Neural progenitor cell (in vitro differentiated cells): ENCODE results near the gene TMPRSS9. TPM values are rescaled to one million over a fixed set of nuclear protein-coding genes. Genes with fewer than 3 reads are reported as not detected.

ENCODE experiments used
- DNase-seq: peaks from one replicate; pipeline ENCODE4 v3.0.0-alpha.2; 2016; ENCODE audit warnings: low spot score
- H2AFZ ChIP-seq: fragments of 200-600 bp; sonication (generic); replicated peaks from 2 replicates; pipeline ENCODE4 v1.6.1; 2016; ENCODE audit warnings: antibody characterized with exemption
- H3F3A ChIP-seq: fragments of 200-600 bp; sonication (generic); 2 replicates; pipeline ENCODE4 v1.6.1; 2016; ENCODE audit warnings: antibody characterized with exemption, low read depth
- H3K27ac ChIP-seq: fragments of 200-600 bp; sonication (generic); 2 replicates; pipeline ENCODE4 v1.5.1; 2016; ENCODE audit warnings: mild to moderate bottlenecking
- H3K27me3 ChIP-seq: fragments of 200-600 bp; sonication (generic); 2 replicates; pipeline ENCODE4 v1.6.1; 2016; ENCODE audit warnings: mild to moderate bottlenecking, moderate library complexity
- H3K36me3 ChIP-seq: fragments of 200-600 bp; sonication (generic); 2 replicates; pipeline ENCODE4 v1.5.1; 2016
- H3K4me1 ChIP-seq: fragments of 200-600 bp; sonication (generic); 2 replicates; pipeline ENCODE4 v1.6.1; 2016; ENCODE audit warnings: mixed run types
- H3K4me2 ChIP-seq: fragments of 200-600 bp; sonication (generic); 2 replicates; pipeline ENCODE4 v1.6.1; 2016
- H3K4me3 ChIP-seq: fragments of 200-600 bp; sonication (generic); 2 replicates; pipeline ENCODE4 v1.5.1; 2016
- H3K79me2 ChIP-seq: fragments of 200-600 bp; sonication (generic); 2 replicates; pipeline ENCODE4 v1.6.1; 2016; ENCODE audit warnings: low read depth
- H3K9ac ChIP-seq: fragments of 200-600 bp; sonication (generic); 2 replicates; pipeline ENCODE4 v1.6.1; 2016
- H3K9me3 ChIP-seq: fragments of 200-600 bp; sonication (generic); 2 replicates; pipeline ENCODE4 v1.5.1; 2016; ENCODE audit warnings: low read depth
- H4K20me1 ChIP-seq: fragments of 200-600 bp; sonication (generic); 2 replicates; pipeline ENCODE4 v1.6.1; 2016; ENCODE audit warnings: low read depth
- H3K27ac Mint-ChIP-seq: 3 replicates; pipeline ENCODE4 v1.8.0; 2021; ENCODE audit warnings: mixed read lengths
- H3K27me3 Mint-ChIP-seq: 2 replicates; pipeline ENCODE4 v1.8.0; 2022; ENCODE audit warnings: low read depth, mild to moderate bottlenecking, inconsistent platforms, moderate library complexity, mixed read lengths; ENCODE audit not compliant: insufficient read depth
- H3K36me3 Mint-ChIP-seq: 3 replicates; pipeline ENCODE4 v1.8.0; 2021; ENCODE audit warnings: mixed read lengths
- H3K4me1 Mint-ChIP-seq: 3 replicates; pipeline ENCODE4 v1.8.0; 2021; ENCODE audit warnings: mixed read lengths
- H3K4me3 Mint-ChIP-seq: 3 replicates; pipeline ENCODE4 v1.8.0; 2021; ENCODE audit warnings: mild to moderate bottlenecking, moderate library complexity, mixed read lengths
- H3K9me3 Mint-ChIP-seq: 3 replicates; pipeline ENCODE4 v1.8.0; 2020; ENCODE audit warnings: mixed read lengths
- EZH2 ChIP-seq: fragments of 200-600 bp; sonication (generic); IDR thresholded peaks from 2 replicates; pipeline ENCODE4 v1.6.1; 2017; ENCODE audit warnings: antibody characterized with exemption, mild to moderate bottlenecking, moderate library complexity
- EZH2phosphoT487 ChIP-seq: fragments of 200-600 bp; sonication (generic); IDR thresholded peaks from 2 replicates; pipeline ENCODE4 v1.6.1; 2017; ENCODE audit warnings: antibody characterized with exemption
- total RNA-seq: library from RNA; depleted of rRNA; stranded (reverse); fragments of >200 nt; gene quantifications from 2 replicates; pipeline ENCODE4 v1.2.3, GENCODE V29; 2015; ENCODE audit warnings: low replicate concordance
- TF ChIP-seq, protein P1 (sequence below): fragments of 200-600 bp; sonication (generic); IDR thresholded peaks from 2 replicates; pipeline ENCODE4 v1.5.1; 2017; ENCODE audit warnings: antibody characterized with exemption, mild to moderate bottlenecking

Gene TMPRSS9
- total RNA-seq, 1 donor from 2014 or later: not detected

DNA sequence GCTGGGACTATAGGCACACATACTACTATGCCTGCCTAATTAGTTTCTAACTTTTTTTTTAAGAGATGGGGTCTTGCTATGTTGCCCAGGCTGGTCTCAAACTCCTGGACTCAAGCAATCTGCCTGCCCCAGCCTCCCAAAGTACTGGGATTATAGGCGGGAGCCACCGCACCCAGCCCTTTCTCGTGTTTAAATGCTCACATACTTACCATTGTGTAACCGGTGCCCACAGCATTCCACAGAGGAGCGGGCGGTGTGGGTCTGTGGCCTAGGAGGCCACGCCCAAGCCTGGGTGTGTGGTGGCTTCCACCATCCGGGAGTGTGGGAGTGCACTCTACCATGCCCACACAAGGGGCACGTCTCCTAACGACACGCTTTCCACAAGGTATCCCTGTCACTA, 89.0 kb downstream of the TMPRSS9 start:
- peaks cover 92% of the 10 kb centered on the region for H3K79me2 ChIP-seq
- no peaks in the 10 kb centered on the region for H3K36me3 ChIP-seq
- no peak overlapping the region for H3K4me2 ChIP-seq
- no peak overlapping the region for H3K27ac ChIP-seq
- no peaks in the 10 kb centered on the region for H3F3A ChIP-seq
- Mint-ChIP-seq H3K36me3 (peaks cover 13% of the 10 kb centered on the region), H3K9me3 (no peaks in the 10 kb centered on the region), H3K4me3 (no peak overlapping the region), H3K27ac (no peak overlapping the region), H3K27me3 (peaks cover 3% of the 10 kb centered on the region), H3K4me1 (peaks cover 11% of the 10 kb centered on the region)
- H2AFZ ChIP-seq: no peak overlapping the region
- no peak overlapping the region for H3K9ac ChIP-seq
- peaks cover 7% of the 10 kb centered on the region for H3K4me1 ChIP-seq
- H3K27me3 ChIP-seq: no peaks in the 10 kb centered on the region
- H3K9me3 ChIP-seq: no peaks in the 10 kb centered on the region
- no peak overlapping the region for H3K4me3 ChIP-seq
- peaks cover 93% of the 10 kb centered on the region for H4K20me1 ChIP-seq
- TF ChIP-seq, protein P1, sequence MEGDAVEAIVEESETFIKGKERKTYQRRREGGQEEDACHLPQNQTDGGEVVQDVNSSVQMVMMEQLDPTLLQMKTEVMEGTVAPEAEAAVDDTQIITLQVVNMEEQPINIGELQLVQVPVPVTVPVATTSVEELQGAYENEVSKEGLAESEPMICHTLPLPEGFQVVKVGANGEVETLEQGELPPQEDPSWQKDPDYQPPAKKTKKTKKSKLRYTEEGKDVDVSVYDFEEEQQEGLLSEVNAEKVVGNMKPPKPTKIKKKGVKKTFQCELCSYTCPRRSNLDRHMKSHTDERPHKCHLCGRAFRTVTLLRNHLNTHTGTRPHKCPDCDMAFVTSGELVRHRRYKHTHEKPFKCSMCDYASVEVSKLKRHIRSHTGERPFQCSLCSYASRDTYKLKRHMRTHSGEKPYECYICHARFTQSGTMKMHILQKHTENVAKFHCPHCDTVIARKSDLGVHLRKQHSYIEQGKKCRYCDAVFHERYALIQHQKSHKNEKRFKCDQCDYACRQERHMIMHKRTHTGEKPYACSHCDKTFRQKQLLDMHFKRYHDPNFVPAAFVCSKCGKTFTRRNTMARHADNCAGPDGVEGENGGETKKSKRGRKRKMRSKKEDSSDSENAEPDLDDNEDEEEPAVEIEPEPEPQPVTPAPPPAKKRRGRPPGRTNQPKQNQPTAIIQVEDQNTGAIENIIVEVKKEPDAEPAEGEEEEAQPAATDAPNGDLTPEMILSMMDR: no peak
- no peak for TF ChIP-seq EZH2phosphoT487
- no peak for DNase-seq

DNA sequence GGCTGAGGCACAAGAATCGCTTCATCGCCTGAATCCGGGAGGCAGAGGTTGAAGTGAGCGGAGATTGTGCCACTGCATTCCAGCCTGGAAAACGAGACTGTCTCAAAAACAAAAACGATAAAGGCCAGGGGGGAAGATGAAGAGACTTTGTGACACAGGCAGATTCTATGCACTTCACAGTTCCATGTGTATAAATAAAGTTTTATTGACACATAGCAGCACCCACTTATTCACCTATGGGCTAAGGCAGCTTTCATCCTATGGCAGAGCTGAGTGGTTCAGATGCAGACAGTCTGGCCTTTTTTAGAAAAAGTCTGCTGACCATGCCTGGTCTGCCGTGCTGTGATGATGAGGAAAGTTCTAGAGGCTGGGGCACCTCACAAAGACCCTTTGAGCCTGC, 91.1 kb downstream of the TMPRSS9 start:
- Histone ChIP-seq H3K9ac (no peak overlapping the region), H3K9me3 (no peaks in the 10 kb centered on the region), H4K20me1 (peaks cover 98% of the 10 kb centered on the region), H2AFZ (no peak overlapping the region), H3F3A (no peaks in the 10 kb centered on the region), H3K27me3 (no peaks in the 10 kb centered on the region), H3K4me3 (no peak overlapping the region), H3K36me3 (no peaks in the 10 kb centered on the region), H3K27ac (no peak overlapping the region), H3K4me1 (peaks cover 17% of the 10 kb centered on the region), H3K79me2 (peaks cover 100% of the 10 kb centered on the region), H3K4me2 (no peak overlapping the region)
- DNase-seq: no peak
- no peak overlapping the region for H3K27ac Mint-ChIP-seq
- H3K9me3 Mint-ChIP-seq: no peaks in the 10 kb centered on the region
- peaks cover 11% of the 10 kb centered on the region for H3K36me3 Mint-ChIP-seq
- TF ChIP-seq EZH2: no peak
- H3K4me3 Mint-ChIP-seq: no peak overlapping the region
- H3K27me3 Mint-ChIP-seq: peaks cover 3% of the 10 kb centered on the region
- H3K4me1 Mint-ChIP-seq: peaks cover 20% of the 10 kb centered on the region

DNA sequence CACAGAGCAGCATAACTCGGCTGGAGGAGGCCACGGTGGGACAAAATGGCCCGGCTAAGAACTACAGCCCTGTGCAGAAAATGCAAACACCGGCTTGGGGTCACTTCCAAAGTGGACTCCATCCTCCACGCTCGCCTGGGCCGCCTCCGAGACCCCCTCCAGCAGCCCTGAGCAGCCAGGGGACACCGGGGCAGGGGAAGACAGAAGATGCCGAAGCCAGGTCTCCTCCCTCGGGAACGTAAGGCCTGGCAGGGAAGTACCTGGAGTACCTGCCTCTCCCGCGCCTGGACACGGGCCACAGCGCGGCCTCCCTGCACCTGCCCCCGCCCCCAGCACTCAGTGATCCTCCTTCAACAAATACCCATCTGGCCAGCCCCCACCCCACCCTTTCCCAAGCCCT, 91.7 kb downstream of the TMPRSS9 start:
- H3K79me2 ChIP-seq: peaks cover 99% of the 10 kb centered on the region
- H3K27me3 ChIP-seq: no peaks in the 10 kb centered on the region
- no peak overlapping the region for H3K4me2 ChIP-seq
- no peak overlapping the region for H3K4me3 ChIP-seq
- no peaks in the 10 kb centered on the region for H3K9me3 ChIP-seq
- DNase-seq: no peak
- H3F3A ChIP-seq: no peaks in the 10 kb centered on the region
- H3K27ac Mint-ChIP-seq: no peak overlapping the region
- H3K4me1 Mint-ChIP-seq: peaks cover 17% of the 10 kb centered on the region
- peaks cover 93% of the 10 kb centered on the region for H4K20me1 ChIP-seq
- peaks cover 3% of the 10 kb centered on the region for H3K27me3 Mint-ChIP-seq
- H3K4me3 Mint-ChIP-seq: no peak overlapping the region
- H3K9ac ChIP-seq: no peak overlapping the region
- TF ChIP-seq EZH2 (no peak), EZH2phosphoT487 (no peak)
- TF ChIP-seq, protein P1: no peak
- H3K36me3 ChIP-seq: no peaks in the 10 kb centered on the region
- H3K27ac ChIP-seq: no peak overlapping the region
- H3K36me3 Mint-ChIP-seq: peaks cover 11% of the 10 kb centered on the region
- H3K4me1 ChIP-seq: peaks cover 11% of the 10 kb centered on the region
- H2AFZ ChIP-seq: no peak overlapping the region
- H3K9me3 Mint-ChIP-seq: no peaks in the 10 kb centered on the region

DNA sequence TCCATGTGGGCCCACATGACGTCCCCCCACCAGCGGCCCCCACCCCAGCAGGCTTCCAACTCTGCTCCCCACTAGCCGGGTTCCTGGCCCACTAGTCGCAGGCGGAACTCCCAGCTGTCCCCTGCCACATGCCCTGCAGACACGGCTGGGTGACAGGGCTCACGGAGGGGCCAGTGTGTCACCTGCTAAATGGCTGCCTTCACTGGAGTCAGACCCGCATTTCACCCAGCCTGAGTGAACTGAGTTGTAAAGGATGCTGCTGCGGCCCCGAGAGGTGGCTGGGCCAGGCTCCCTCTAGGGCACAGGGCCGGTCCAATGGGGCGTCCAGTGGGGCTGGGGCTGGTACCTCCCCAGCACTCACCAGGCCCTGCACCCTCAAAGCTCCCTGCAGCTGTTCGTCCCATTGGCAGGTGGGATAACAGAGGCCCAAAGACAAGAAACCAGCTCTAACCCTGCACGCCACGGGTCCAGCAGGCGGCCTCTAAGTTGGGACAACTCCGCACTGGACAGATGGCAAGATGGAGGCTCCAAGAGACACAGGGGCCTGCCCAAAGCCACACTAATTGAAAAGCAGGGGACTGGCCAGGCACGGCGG, 93.5 kb downstream of the TMPRSS9 start:
- Mint-ChIP-seq H3K4me3 (peak overlapping the region; percentile 63), H3K4me1 (peaks cover 14% of the 10 kb centered on the region), H3K27ac (no peak overlapping the region), H3K36me3 (peaks cover 7% of the 10 kb centered on the region), H3K9me3 (no peaks in the 10 kb centered on the region), H3K27me3 (peaks cover 3% of the 10 kb centered on the region)
- peaks cover 81% of the 10 kb centered on the region for H3K79me2 ChIP-seq
- no peak overlapping the region for H3K4me2 ChIP-seq
- no peaks in the 10 kb centered on the region for H3K27me3 ChIP-seq
- peaks cover 11% of the 10 kb centered on the region for H3K4me1 ChIP-seq
- peaks cover 8% of the 10 kb centered on the region for H3F3A ChIP-seq
- no peak overlapping the region for H3K27ac ChIP-seq
- H3K9me3 ChIP-seq: no peaks in the 10 kb centered on the region
- DNase-seq: no peak
- TF ChIP-seq, protein P1: no peak
- TF ChIP-seq EZH2 (no peak), EZH2phosphoT487 (no peak)
- no peak overlapping the region for H3K4me3 ChIP-seq
- no peak overlapping the region for H2AFZ ChIP-seq
- no peak overlapping the region for H3K9ac ChIP-seq
- no peaks in the 10 kb centered on the region for H3K36me3 ChIP-seq
- peaks cover 75% of the 10 kb centered on the region for H4K20me1 ChIP-seq
